ENCODE data around the gene STOML1. TPM values are rescaled to one million over a fixed set of nuclear protein-coding genes. Genes with fewer than 3 reads are reported as not detected.

The STOML1 gene
- total and polyA plus RNA-seq, 2 experiments from 2014 or later: 2.3 to 2.4 TPM

DNA sequence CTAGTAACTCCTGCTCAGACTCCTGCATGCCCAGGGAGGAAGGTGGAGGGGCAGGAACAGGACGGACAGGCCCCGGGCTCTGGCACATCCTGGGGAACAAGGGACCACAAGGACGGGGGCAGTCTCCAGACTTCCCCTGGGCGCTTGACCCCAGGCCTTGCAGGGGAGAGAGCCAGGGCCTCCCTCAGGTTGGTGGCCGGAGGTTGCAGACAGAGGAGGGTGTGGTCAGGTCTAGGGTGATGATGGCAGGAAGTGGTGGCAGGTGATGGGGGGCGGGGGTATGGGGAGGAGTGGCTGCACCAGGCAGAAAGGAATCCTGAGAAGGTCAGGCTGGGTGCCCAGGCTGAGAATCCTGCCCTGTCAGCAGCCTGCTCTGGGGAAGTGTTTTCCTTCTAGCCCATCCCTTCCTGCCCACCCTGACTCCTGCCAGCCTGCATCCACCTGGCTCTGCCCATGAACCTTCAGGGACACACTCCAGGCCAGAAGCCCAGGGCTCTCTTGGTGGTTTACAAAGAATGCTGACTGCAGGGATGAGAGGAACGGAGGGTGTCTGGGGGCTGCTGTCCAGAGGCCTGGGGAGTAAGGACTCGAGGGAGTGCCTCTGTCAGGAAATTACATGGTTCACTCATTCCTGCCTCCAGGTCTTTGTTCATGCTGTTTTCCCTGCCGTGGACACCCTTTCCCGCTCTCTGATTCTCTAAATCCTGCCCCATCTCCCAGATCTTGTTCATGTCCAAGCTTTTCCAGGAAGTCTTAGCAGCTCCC is 50.0 kb downstream of the STOML1 start:
- H2AFZ ChIP-seq: no peak overlapping the region
- no peak overlapping the region for H3K27ac ChIP-seq (ENCODE audit: low read depth)
- no peak for ATAC-seq
- Mint-ChIP-seq H3K4me1 (peaks cover 5% of the 10 kb centered on the region; the same call in 1 of the 3 replicates), H3K9me3 (no peaks in the 10 kb centered on the region), H3K27me3 (ENCODE audit: insufficient read depth, low read depth, poor library complexity) (peaks cover 9% of the 10 kb centered on the region), H3K27ac (no peak overlapping the region), H3K36me3 (ENCODE audit: low read depth) (no peaks in the 10 kb centered on the region; the same call in 2 of the 3 replicates), H3K4me3 (no peak overlapping the region)
- DNase-seq (ENCODE audit: low spot score): no peak
- H3F3A ChIP-seq (replicated peaks; ENCODE audit: low read depth): no peaks in the 10 kb centered on the region
- H3K4me2 ChIP-seq: no peak overlapping the region
- no peaks in the 10 kb centered on the region for H3K79me2 ChIP-seq (replicated peaks; ENCODE audit: insufficient read depth)
- TF ChIP-seq EZH2phosphoT487 (IDR thresholded peaks at IDR 0.05; ENCODE audit: unreplicated experiment) (no peak), STAT1 (IDR thresholded peaks at IDR 0.05; ENCODE audit: unreplicated experiment) (no peak), ZNF331 (CRISPR knock-in tag; IDR thresholded peaks at IDR 0.05; ENCODE audit: low read depth) (no peak), NANOG (IDR thresholded peaks at IDR 0.05; ENCODE audit: borderline replicate concordance) (no peak), EZH2 (IDR thresholded peaks at IDR 0.05; ENCODE audit: low read depth, unreplicated experiment) (no peak), ZNF114 (CRISPR knock-in tag; IDR thresholded peaks at IDR 0.05) (no peak), POLR2AphosphoS5 (IDR thresholded peaks at IDR 0.05; ENCODE audit: low read depth) (no peak), JUNB (IDR thresholded peaks at IDR 0.05; ENCODE audit: unreplicated experiment) (no peak), CREB1 (CRISPR knock-in tag; IDR thresholded peaks at IDR 0.05; ENCODE audit: low read depth) (no peak)
- TF ChIP-seq, protein P1, sequence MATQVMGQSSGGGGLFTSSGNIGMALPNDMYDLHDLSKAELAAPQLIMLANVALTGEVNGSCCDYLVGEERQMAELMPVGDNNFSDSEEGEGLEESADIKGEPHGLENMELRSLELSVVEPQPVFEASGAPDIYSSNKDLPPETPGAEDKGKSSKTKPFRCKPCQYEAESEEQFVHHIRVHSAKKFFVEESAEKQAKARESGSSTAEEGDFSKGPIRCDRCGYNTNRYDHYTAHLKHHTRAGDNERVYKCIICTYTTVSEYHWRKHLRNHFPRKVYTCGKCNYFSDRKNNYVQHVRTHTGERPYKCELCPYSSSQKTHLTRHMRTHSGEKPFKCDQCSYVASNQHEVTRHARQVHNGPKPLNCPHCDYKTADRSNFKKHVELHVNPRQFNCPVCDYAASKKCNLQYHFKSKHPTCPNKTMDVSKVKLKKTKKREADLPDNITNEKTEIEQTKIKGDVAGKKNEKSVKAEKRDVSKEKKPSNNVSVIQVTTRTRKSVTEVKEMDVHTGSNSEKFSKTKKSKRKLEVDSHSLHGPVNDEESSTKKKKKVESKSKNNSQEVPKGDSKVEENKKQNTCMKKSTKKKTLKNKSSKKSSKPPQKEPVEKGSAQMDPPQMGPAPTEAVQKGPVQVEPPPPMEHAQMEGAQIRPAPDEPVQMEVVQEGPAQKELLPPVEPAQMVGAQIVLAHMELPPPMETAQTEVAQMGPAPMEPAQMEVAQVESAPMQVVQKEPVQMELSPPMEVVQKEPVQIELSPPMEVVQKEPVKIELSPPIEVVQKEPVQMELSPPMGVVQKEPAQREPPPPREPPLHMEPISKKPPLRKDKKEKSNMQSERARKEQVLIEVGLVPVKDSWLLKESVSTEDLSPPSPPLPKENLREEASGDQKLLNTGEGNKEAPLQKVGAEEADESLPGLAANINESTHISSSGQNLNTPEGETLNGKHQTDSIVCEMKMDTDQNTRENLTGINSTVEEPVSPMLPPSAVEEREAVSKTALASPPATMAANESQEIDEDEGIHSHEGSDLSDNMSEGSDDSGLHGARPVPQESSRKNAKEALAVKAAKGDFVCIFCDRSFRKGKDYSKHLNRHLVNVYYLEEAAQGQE (IDR thresholded peaks at IDR 0.05; ENCODE audit: unreplicated experiment): no peak
- TF ChIP-seq, protein P2, sequence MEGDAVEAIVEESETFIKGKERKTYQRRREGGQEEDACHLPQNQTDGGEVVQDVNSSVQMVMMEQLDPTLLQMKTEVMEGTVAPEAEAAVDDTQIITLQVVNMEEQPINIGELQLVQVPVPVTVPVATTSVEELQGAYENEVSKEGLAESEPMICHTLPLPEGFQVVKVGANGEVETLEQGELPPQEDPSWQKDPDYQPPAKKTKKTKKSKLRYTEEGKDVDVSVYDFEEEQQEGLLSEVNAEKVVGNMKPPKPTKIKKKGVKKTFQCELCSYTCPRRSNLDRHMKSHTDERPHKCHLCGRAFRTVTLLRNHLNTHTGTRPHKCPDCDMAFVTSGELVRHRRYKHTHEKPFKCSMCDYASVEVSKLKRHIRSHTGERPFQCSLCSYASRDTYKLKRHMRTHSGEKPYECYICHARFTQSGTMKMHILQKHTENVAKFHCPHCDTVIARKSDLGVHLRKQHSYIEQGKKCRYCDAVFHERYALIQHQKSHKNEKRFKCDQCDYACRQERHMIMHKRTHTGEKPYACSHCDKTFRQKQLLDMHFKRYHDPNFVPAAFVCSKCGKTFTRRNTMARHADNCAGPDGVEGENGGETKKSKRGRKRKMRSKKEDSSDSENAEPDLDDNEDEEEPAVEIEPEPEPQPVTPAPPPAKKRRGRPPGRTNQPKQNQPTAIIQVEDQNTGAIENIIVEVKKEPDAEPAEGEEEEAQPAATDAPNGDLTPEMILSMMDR (conservative IDR thresholded peaks at IDR 0.05; ENCODE audit: low read depth in 2 of 2): no peak
- TF ChIP-seq, protein P3, sequence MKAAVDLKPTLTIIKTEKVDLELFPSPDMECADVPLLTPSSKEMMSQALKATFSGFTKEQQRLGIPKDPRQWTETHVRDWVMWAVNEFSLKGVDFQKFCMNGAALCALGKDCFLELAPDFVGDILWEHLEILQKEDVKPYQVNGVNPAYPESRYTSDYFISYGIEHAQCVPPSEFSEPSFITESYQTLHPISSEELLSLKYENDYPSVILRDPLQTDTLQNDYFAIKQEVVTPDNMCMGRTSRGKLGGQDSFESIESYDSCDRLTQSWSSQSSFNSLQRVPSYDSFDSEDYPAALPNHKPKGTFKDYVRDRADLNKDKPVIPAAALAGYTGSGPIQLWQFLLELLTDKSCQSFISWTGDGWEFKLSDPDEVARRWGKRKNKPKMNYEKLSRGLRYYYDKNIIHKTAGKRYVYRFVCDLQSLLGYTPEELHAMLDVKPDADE (IDR thresholded peaks at IDR 0.05): no peak
- TF ChIP-seq, protein P4, sequence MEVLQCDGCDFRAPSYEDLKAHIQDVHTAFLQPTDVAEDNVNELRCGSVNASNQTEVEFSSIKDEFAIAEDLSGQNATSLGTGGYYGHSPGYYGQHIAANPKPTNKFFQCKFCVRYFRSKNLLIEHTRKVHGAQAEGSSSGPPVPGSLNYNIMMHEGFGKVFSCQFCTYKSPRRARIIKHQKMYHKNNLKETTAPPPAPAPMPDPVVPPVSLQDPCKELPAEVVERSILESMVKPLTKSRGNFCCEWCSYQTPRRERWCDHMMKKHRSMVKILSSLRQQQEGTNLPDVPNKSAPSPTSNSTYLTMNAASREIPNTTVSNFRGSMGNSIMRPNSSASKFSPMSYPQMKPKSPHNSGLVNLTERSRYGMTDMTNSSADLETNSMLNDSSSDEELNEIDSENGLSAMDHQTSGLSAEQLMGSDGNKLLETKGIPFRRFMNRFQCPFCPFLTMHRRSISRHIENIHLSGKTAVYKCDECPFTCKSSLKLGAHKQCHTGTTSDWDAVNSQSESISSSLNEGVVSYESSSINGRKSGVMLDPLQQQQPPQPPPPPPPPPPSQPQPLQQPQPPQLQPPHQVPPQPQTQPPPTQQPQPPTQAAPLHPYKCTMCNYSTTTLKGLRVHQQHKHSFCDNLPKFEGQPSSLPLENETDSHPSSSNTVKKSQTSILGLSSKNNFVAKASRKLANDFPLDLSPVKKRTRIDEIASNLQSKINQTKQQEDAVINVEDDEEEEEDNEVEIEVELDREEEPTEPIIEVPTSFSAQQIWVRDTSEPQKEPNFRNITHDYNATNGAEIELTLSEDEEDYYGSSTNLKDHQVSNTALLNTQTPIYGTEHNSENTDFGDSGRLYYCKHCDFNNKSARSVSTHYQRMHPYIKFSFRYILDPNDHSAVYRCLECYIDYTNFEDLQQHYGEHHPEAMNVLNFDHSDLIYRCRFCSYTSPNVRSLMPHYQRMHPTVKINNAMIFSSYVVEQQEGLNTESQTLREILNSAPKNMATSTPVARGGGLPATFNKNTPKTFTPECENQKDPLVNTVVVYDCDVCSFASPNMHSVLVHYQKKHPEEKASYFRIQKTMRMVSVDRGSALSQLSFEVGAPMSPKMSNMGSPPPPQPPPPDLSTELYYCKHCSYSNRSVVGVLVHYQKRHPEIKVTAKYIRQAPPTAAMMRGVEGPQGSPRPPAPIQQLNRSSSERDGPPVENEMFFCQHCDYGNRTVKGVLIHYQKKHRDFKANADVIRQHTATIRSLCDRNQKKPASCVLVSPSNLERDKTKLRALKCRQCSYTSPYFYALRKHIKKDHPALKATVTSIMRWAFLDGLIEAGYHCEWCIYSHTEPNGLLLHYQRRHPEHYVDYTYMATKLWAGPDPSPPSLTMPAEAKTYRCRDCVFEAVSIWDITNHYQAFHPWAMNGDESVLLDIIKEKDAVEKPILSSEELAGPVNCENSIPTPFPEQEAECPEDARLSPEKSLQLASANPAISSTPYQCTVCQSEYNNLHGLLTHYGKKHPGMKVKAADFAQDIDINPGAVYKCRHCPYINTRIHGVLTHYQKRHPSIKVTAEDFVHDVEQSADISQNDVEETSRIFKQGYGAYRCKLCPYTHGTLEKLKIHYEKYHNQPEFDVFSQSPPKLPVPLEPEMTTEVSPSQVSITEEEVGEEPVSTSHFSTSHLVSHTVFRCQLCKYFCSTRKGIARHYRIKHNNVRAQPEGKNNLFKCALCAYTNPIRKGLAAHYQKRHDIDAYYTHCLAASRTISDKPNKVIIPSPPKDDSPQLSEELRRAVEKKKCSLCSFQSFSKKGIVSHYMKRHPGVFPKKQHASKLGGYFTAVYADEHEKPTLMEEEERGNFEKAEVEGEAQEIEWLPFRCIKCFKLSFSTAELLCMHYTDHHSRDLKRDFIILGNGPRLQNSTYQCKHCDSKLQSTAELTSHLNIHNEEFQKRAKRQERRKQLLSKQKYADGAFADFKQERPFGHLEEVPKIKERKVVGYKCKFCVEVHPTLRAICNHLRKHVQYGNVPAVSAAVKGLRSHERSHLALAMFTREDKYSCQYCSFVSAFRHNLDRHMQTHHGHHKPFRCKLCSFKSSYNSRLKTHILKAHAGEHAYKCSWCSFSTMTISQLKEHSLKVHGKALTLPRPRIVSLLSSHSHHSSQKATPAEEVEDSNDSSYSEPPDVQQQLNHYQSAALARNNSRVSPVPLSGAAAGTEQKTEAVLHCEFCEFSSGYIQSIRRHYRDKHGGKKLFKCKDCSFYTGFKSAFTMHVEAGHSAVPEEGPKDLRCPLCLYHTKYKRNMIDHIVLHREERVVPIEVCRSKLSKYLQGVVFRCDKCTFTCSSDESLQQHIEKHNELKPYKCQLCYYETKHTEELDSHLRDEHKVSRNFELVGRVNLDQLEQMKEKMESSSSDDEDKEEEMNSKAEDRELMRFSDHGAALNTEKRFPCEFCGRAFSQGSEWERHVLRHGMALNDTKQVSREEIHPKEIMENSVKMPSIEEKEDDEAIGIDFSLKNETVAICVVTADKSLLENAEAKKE (CRISPR knock-in tag; IDR thresholded peaks at IDR 0.05): no peak
- H3K4me1 ChIP-seq (ENCODE audit: insufficient read depth): no peaks in the 10 kb centered on the region
- no peak overlapping the region for H3K4me3 ChIP-seq
- H3K27me3 ChIP-seq (ENCODE audit: insufficient read depth): no peaks in the 10 kb centered on the region
- no peaks in the 10 kb centered on the region for H3K9me2 ChIP-seq (ENCODE audit: insufficient read depth)
- H3K36me3 ChIP-seq (ENCODE audit: insufficient read depth): no peaks in the 10 kb centered on the region
- H4K20me1 ChIP-seq (replicated peaks; ENCODE audit: insufficient read depth): no peaks in the 10 kb centered on the region
